H1 (cell line): ENCODE measurements around the gene AARSD1. TPM values are rescaled to one million over a fixed set of nuclear protein-coding genes. Genes with fewer than 3 reads are reported as not detected.

Source experiments
- ASH2L ChIP-seq: fragments of 200-600, 300-600 bp; sonication (generic); IDR thresholded peaks from one replicate; pipeline ENCODE4 v1.7.1; 2017; ENCODE audit warnings: low read length
- BACH1 ChIP-seq: IDR thresholded peaks from 2 replicates; pipeline ENCODE4 v1.6.1; 2012; ENCODE audit warnings: low read length, improper control_type of control experiment
- CBX5 ChIP-seq: fragments of 300-800, 300-1000 bp; sonication (generic); IDR thresholded peaks from 2 replicates; pipeline ENCODE4 v1.7.1; 2016; ENCODE audit warnings: antibody characterized with exemption, low read length, low read depth
- CBX8 ChIP-seq: fragments of 300-800, 300-1000 bp; sonication (generic); IDR thresholded peaks from 2 replicates; pipeline ENCODE4 v1.7.1; 2016; ENCODE audit warnings: low read depth, low read length, borderline replicate concordance
- CHD1 ChIP-seq: IDR thresholded peaks from 2 replicates; pipeline ENCODE4 v1.6.1; 2012; ENCODE audit warnings: low read depth, low read length, improper control_type of control experiment
- CREB1 ChIP-seq: IDR thresholded peaks from 2 replicates; pipeline ENCODE4 v1.6.1; 2012; ENCODE audit warnings: inconsistent platforms
- EGR1 ChIP-seq: IDR thresholded peaks from 2 replicates; pipeline ENCODE4 v1.6.1; 2011; ENCODE audit warnings: low read depth, low read length, borderline replicate concordance
- EP300 ChIP-seq, 2 experiments: IDR thresholded peaks; 1 replicate in 1 of 2; 2 replicates in 1 of 2; pipeline ENCODE4 v1.6.1; 2011 to 2012; ENCODE audit warnings: low read depth in 2 of 2, low read length in 2 of 2, mild to moderate bottlenecking in 2 of 2, borderline replicate concordance in 1 of 2, inconsistent platforms in 1 of 2, moderate library complexity in 1 of 2
- FOSL1 ChIP-seq: IDR thresholded peaks from 2 replicates; pipeline ENCODE4 v1.6.1; 2011; ENCODE audit warnings: mild to moderate bottlenecking, low read depth, low read length, moderate library complexity; ENCODE audit not compliant: insufficient read depth
- HDAC2 ChIP-seq, 2 experiments: fragments of 300-600 bp in 1 of 2; sonication (generic) in 1 of 2; IDR thresholded peaks; 2 replicates each; pipeline ENCODE4 v1.6.1; 2011 to 2012; ENCODE audit warnings: low read depth in 2 of 2, low read length in 2 of 2, mild to moderate bottlenecking in 2 of 2, moderate library complexity in 2 of 2, borderline replicate concordance in 1 of 2, inconsistent platforms in 1 of 2
- JUND ChIP-seq: IDR thresholded peaks from 2 replicates; pipeline ENCODE4 v1.6.1; 2011; ENCODE audit warnings: mild to moderate bottlenecking, improper control_type of control experiment, low read length
- PHF8 ChIP-seq: fragments of 200-600 bp; sonication (generic); conservative IDR thresholded peaks from 2 replicates; pipeline ENCODE4 v1.7.1; 2012; ENCODE audit warnings: low read depth, mild to moderate bottlenecking, inconsistent platforms, low read length, moderate library complexity
- RFX5 ChIP-seq: IDR thresholded peaks from 2 replicates; pipeline ENCODE4 v1.6.1; 2011; ENCODE audit warnings: low read depth, low read length, improper control_type of control experiment, borderline replicate concordance
- SAP30 ChIP-seq: fragments of 300-600 bp; sonication (generic); IDR thresholded peaks from 2 replicates; pipeline ENCODE4 v1.7.1; 2012; ENCODE audit warnings: low read length, moderate library complexity, mild to moderate bottlenecking, inconsistent platforms; ENCODE audit not compliant: insufficient read depth, insufficient replicate concordance
- SIRT6 ChIP-seq: IDR thresholded peaks from one replicate; pipeline ENCODE4 v1.7.1; 2012; ENCODE audit warnings: low read length, inconsistent platforms
- SP1 ChIP-seq: IDR thresholded peaks from 2 replicates; pipeline ENCODE4 v1.6.1; 2011; ENCODE audit warnings: low read depth, low read length
- SUZ12 ChIP-seq: fragments of 200-600 bp; sonication (generic); IDR thresholded peaks from 2 replicates; pipeline ENCODE4 v1.6.1; 2012; ENCODE audit warnings: mild to moderate bottlenecking, inconsistent platforms, low read length, moderate library complexity, mixed read lengths
- TAF1 ChIP-seq: IDR thresholded peaks from 2 replicates; pipeline ENCODE4 v1.6.1; 2011; ENCODE audit warnings: mild to moderate bottlenecking, low read depth, low read length
- TAF7 ChIP-seq: optimal IDR thresholded peaks from 2 replicates; pipeline ENCODE3; 2011; ENCODE audit warnings: low read depth, mild to moderate bottlenecking, inconsistent platforms, low read length, moderate library complexity, borderline replicate concordance
- YY1 ChIP-seq: IDR thresholded peaks from 2 replicates; pipeline ENCODE4 v1.6.1; 2011; ENCODE audit warnings: low read depth, mild to moderate bottlenecking, low read length
- polyA plus RNA-seq, 7 experiments: library from polyadenylated mRNA; depleted of rRNA in 3 of 7; stranded (reverse) in 5 of 7; unstranded in 2 of 7; fragments of >200 nt in 5 of 7; fragments of 200-250 nt in 2 of 7; gene quantifications; 1 replicate in 5 of 7; 2 replicates in 1 of 7; 4 replicates in 1 of 7; pipeline versions ENCODE4 v1.2.1 to v1.2.3, GENCODE V29; 2011 to 2013; ENCODE audit warnings: missing spikeins in 2 of 7, mixed read lengths in 2 of 7
- total RNA-seq: library from RNA; stranded (reverse); fragmentation: NEBNext Ultra II Directional; extraction: Animal tissue kit (Norgen Biotek cat#: 25700); gene quantifications from 2 replicates; pipeline ENCODE4 v1.2.1, GENCODE V29; 2021
- TF ChIP-seq, protein P1 (sequence below), 3 experiments: IDR thresholded peaks; 1 replicate in 2 of 3; 2 replicates in 1 of 3; pipeline versions ENCODE4 v1.5.1 to v1.6.1; 2011; ENCODE audit warnings: low read length in 3 of 3, mild to moderate bottlenecking in 3 of 3, inconsistent platforms in 2 of 3, low read depth in 1 of 3, moderate library complexity in 1 of 3; ENCODE audit not compliant: insufficient read depth in 1 of 3; ENCODE audit errors: control extremely low read depth in 1 of 3
- TF ChIP-seq, protein P2 (sequence below): IDR thresholded peaks from 2 replicates; pipeline ENCODE4 v1.6.1; 2012; ENCODE audit warnings: low read length, inconsistent platforms

AARSD1 gene
- total and polyA plus RNA-seq, 2 of the 8 experiments (the other 6 are each of a cell fraction or from before 2014, with no cell fraction given) = 51.5 to 58.8 TPM

DNA sequence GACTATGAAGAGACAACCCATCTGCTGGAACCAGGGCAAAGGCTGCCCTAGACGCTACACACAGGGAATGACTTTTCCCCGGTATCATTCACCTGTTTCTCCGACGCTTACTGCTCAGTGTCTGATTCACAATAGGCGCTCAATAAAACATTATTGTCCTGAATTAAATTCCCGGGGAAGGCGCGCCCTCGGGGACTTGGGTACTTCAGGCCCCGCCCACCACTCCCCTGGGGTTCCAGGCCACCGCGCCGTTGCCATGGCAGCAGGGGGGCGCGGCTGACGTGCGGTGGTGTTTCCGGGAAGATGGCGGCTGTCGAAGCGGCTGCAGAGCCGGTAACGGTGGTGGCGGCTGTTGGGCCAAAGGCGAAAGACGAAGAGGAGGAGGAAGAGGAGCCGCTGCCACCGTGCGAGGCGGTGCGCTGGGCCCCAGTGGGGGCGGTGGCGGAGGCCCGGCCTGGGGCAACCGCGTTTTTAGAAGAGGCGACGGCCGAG is 16.1 kb upstream of the AARSD1 start, which contains the start of gene RUNDC1 (continued):
- TF ChIP-seq, protein P1, sequence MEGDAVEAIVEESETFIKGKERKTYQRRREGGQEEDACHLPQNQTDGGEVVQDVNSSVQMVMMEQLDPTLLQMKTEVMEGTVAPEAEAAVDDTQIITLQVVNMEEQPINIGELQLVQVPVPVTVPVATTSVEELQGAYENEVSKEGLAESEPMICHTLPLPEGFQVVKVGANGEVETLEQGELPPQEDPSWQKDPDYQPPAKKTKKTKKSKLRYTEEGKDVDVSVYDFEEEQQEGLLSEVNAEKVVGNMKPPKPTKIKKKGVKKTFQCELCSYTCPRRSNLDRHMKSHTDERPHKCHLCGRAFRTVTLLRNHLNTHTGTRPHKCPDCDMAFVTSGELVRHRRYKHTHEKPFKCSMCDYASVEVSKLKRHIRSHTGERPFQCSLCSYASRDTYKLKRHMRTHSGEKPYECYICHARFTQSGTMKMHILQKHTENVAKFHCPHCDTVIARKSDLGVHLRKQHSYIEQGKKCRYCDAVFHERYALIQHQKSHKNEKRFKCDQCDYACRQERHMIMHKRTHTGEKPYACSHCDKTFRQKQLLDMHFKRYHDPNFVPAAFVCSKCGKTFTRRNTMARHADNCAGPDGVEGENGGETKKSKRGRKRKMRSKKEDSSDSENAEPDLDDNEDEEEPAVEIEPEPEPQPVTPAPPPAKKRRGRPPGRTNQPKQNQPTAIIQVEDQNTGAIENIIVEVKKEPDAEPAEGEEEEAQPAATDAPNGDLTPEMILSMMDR (IDR thresholded peaks at IDR 0.05; ENCODE audit: control extremely low read depth in 1 of 3, insufficient read depth in 1 of 3, low read depth in 1 of 3, low read length in 3 of 3) = no peak
- no peak for TF ChIP-seq SIRT6
- no peak for TF ChIP-seq CHD1
- TF ChIP-seq EP300 (IDR thresholded peaks at IDR 0.05; ENCODE audit: borderline replicate concordance in 1 of 2, low read depth in 2 of 2, low read length in 2 of 2) = no peak
- TF ChIP-seq FOSL1 = no peak
- TF ChIP-seq PHF8 = peak; percentile 57
- peak; percentile 70; the same call in 1 of the 2 replicates for TF ChIP-seq CREB1
- no peak for TF ChIP-seq CBX5
- peak in 1 of 2 experiments; percentile 40; a peak in 1 of 4 replicates for TF ChIP-seq HDAC2 (IDR thresholded peaks at IDR 0.05; ENCODE audit: borderline replicate concordance in 1 of 2, low read depth in 2 of 2, low read length in 2 of 2)
- no peak for TF ChIP-seq JUND
- TF ChIP-seq SUZ12 = no peak
- TF ChIP-seq, protein P2, sequence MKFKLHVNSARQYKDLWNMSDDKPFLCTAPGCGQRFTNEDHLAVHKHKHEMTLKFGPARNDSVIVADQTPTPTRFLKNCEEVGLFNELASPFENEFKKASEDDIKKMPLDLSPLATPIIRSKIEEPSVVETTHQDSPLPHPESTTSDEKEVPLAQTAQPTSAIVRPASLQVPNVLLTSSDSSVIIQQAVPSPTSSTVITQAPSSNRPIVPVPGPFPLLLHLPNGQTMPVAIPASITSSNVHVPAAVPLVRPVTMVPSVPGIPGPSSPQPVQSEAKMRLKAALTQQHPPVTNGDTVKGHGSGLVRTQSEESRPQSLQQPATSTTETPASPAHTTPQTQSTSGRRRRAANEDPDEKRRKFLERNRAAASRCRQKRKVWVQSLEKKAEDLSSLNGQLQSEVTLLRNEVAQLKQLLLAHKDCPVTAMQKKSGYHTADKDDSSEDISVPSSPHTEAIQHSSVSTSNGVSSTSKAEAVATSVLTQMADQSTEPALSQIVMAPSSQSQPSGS = no peak
- peak; percentile 52; the same call in 1 of the 2 replicates for TF ChIP-seq TAF1
- TF ChIP-seq SP1 = no peak
- no peak for TF ChIP-seq RFX5
- TF ChIP-seq EGR1 = no peak
- TF ChIP-seq CBX8 = no peak
- no peak for TF ChIP-seq BACH1
- peak; percentile 95 for TF ChIP-seq YY1
- peak; percentile 53 for TF ChIP-seq ASH2L
- no peak for TF ChIP-seq TAF7
- no peak for TF ChIP-seq SAP30
